Adipocyte (in vitro differentiated cells): ENCODE data around the gene NTRK3.
A peak's percentile ranks its signal among the peaks of the same experiment; 100 is the strongest.

ENCODE experiments used
- DNase-seq: peaks from one replicate; pipeline ENCODE4 v3.0.0-alpha.2; 2015; ENCODE audit warnings: low read depth
- H3K27me3 ChIP-seq: replicated peaks from 2 replicates; pipeline ENCODE4 v1.7.0; 2013; ENCODE audit warnings: mild to moderate bottlenecking, low read length, moderate library complexity; ENCODE audit not compliant: control insufficient read depth, insufficient read depth
- H3K36me3 ChIP-seq: 2 replicates; pipeline ENCODE4 v1.7.0; 2013; ENCODE audit warnings: low read length, mild to moderate bottlenecking, moderate library complexity; ENCODE audit not compliant: control insufficient read depth, insufficient read depth, severe bottlenecking
- H3K4me1 ChIP-seq: 2 replicates; pipeline ENCODE4 v1.7.0; 2013; ENCODE audit warnings: mild to moderate bottlenecking, low read length, moderate library complexity; ENCODE audit not compliant: control insufficient read depth, insufficient read depth
- H3K4me3 ChIP-seq: 2 replicates; pipeline ENCODE4 v1.7.0; 2013; ENCODE audit warnings: mild to moderate bottlenecking, low read length, moderate library complexity
- H3K9ac ChIP-seq: 2 replicates; pipeline ENCODE4 v1.7.0; 2013; ENCODE audit warnings: mild to moderate bottlenecking, low read length, moderate library complexity
- H3K9me3 ChIP-seq: 2 replicates; pipeline ENCODE4 v1.7.0; 2013; ENCODE audit warnings: mild to moderate bottlenecking, low read length, moderate library complexity; ENCODE audit not compliant: control insufficient read depth

NTRK3 gene

GRCh38 chr15:88256279-88257230 lies at the start of gene NTRK3:
NTRK3 (minus strand) TSS chr15:88256739; CDS start chr15:88256153, 586 bp downstream.
- H3K4me1 ChIP-seq = peaks cover 4% of the 10 kb centered on the region
- no peaks in the 10 kb centered on the region for H3K36me3 ChIP-seq
- peak within 1 kb of the TSS; percentile 72 for H3K4me3 ChIP-seq
- H3K9me3 ChIP-seq = no peaks in the 10 kb centered on the region
- peak; percentile 33 for DNase-seq
- H3K27me3 ChIP-seq = peaks cover 44% of the 10 kb centered on the region
- H3K9ac ChIP-seq = no peak within 1 kb of the TSS

GRCh38 chr15:88303395-88303794 lies 46.9 kb upstream of the NTRK3 start:
- Histone ChIP-seq H3K4me3 (no peak overlapping the region), H3K36me3 (no peaks in the 10 kb centered on the region), H3K9me3 (no peaks in the 10 kb centered on the region), H3K27me3 (peaks cover 33% of the 10 kb centered on the region), H3K9ac (no peak overlapping the region), H3K4me1 (no peaks in the 10 kb centered on the region)
- DNase-seq = no peak

GRCh38 chr15:88302373-88302772 lies 45.8 kb upstream of the NTRK3 start:
- H3K4me3 ChIP-seq = no peak overlapping the region
- no peaks in the 10 kb centered on the region for H3K4me1 ChIP-seq
- no peaks in the 10 kb centered on the region for H3K9me3 ChIP-seq
- H3K9ac ChIP-seq = no peak overlapping the region
- no peaks in the 10 kb centered on the region for H3K36me3 ChIP-seq
- peaks cover 32% of the 10 kb centered on the region for H3K27me3 ChIP-seq
- no peak for DNase-seq

- H3K4me3 ChIP-seq = no peak overlapping the region
- H3K36me3 ChIP-seq = no peaks in the 10 kb centered on the region
- H3K9me3 ChIP-seq = no peaks in the 10 kb centered on the region
- no peak for DNase-seq
- H3K9ac ChIP-seq = no peak overlapping the region
- no peaks in the 10 kb centered on the region for H3K4me1 ChIP-seq
- peaks cover 38% of the 10 kb centered on the region for H3K27me3 ChIP-seq
These were observed 44.8 kb upstream of the NTRK3 start for GRCh38 chr15:88301311-88301710.

- no peak for DNase-seq
- H3K4me3 ChIP-seq = no peak overlapping the region
- H3K9me3 ChIP-seq = no peaks in the 10 kb centered on the region
- H3K36me3 ChIP-seq = no peaks in the 10 kb centered on the region
- H3K9ac ChIP-seq = no peak overlapping the region
- peaks cover 40% of the 10 kb centered on the region for H3K27me3 ChIP-seq
- H3K4me1 ChIP-seq = no peaks in the 10 kb centered on the region
These were observed 44.3 kb upstream of the NTRK3 start for GRCh38 chr15:88300861-88301260.

GRCh38 chr15:88300089-88300488 lies 43.5 kb upstream of the NTRK3 start:
- peaks cover 45% of the 10 kb centered on the region for H3K27me3 ChIP-seq

GRCh38 chr15:88299497-88299896 lies 43.0 kb upstream of the NTRK3 start:
- H3K4me3 ChIP-seq = no peak overlapping the region
- H3K9me3 ChIP-seq = no peaks in the 10 kb centered on the region
- DNase-seq = no peak
- H3K9ac ChIP-seq = no peak overlapping the region
- H3K4me1 ChIP-seq = no peaks in the 10 kb centered on the region
- H3K27me3 ChIP-seq = peaks cover 45% of the 10 kb centered on the region
- no peaks in the 10 kb centered on the region for H3K36me3 ChIP-seq

More at GRCh38 chr15:88300089-88300488, 43.5 kb upstream of the NTRK3 start:
- H3K36me3 ChIP-seq = no peaks in the 10 kb centered on the region
- H3K9me3 ChIP-seq = no peaks in the 10 kb centered on the region
- H3K9ac ChIP-seq = no peak overlapping the region
- no peak overlapping the region for H3K4me3 ChIP-seq
- no peak for DNase-seq
- no peaks in the 10 kb centered on the region for H3K4me1 ChIP-seq

- H3K27me3 ChIP-seq = peaks cover 20% of the 10 kb centered on the region
These were observed 32.1 kb upstream of the NTRK3 start for GRCh38 chr15:88288661-88289060.

GRCh38 chr15:88288206-88288605 lies 31.7 kb upstream of the NTRK3 start:
- no peaks in the 10 kb centered on the region for H3K4me1 ChIP-seq
- H3K36me3 ChIP-seq = no peaks in the 10 kb centered on the region
- no peak overlapping the region for H3K9ac ChIP-seq
- H3K4me3 ChIP-seq = no peak overlapping the region
- H3K27me3 ChIP-seq = peaks cover 24% of the 10 kb centered on the region
- DNase-seq = no peak
- H3K9me3 ChIP-seq = no peaks in the 10 kb centered on the region

More at GRCh38 chr15:88288661-88289060, 32.1 kb upstream of the NTRK3 start:
- no peaks in the 10 kb centered on the region for H3K4me1 ChIP-seq
- no peak for DNase-seq
- H3K4me3 ChIP-seq = no peak overlapping the region
- H3K9me3 ChIP-seq = no peaks in the 10 kb centered on the region
- H3K36me3 ChIP-seq = no peaks in the 10 kb centered on the region
- H3K9ac ChIP-seq = no peak overlapping the region

GRCh38 chr15:88284318-88284998 lies 27.9 kb upstream of the NTRK3 start:
- H3K9ac ChIP-seq = no peak overlapping the region
- peaks cover 33% of the 10 kb centered on the region for H3K27me3 ChIP-seq
- no peaks in the 10 kb centered on the region for H3K36me3 ChIP-seq
- DNase-seq = no peak
- no peak overlapping the region for H3K4me3 ChIP-seq
- peaks cover 6% of the 10 kb centered on the region for H3K9me3 ChIP-seq
- H3K4me1 ChIP-seq = no peaks in the 10 kb centered on the region

- no peaks in the 10 kb centered on the region for H3K4me1 ChIP-seq
- no peak for DNase-seq
- no peaks in the 10 kb centered on the region for H3K36me3 ChIP-seq
- no peak overlapping the region for H3K4me3 ChIP-seq
- H3K27me3 ChIP-seq = peaks cover 32% of the 10 kb centered on the region
- no peak overlapping the region for H3K9ac ChIP-seq
- H3K9me3 ChIP-seq = peaks cover 9% of the 10 kb centered on the region
These were observed 26.1 kb upstream of the NTRK3 start for GRCh38 chr15:88282614-88283013.
